Transverse colon (tissue), 3 donors: Measurements from ENCODE around the gene UGT1A5.

Experiments
- CTCF ChIP-seq, 5 experiments: fragments of 200-600 bp in 3 of 5; fragments of 450-650 bp in 2 of 5; sonication (generic) in 3 of 5; IDR thresholded peaks; 1 replicate in 2 of 5; 2 replicates in 3 of 5; pipeline ENCODE4 v1.5.1; 2016 to 2017; ENCODE audit warnings: antibody characterized with exemption in 5 of 5, inconsistent platforms in 3 of 5, mild to moderate bottlenecking in 2 of 5, moderate library complexity in 1 of 5
- EP300 ChIP-seq: sonication (generic); formaldehyde crosslinking; IDR thresholded peaks from one replicate; pipeline ENCODE4 v1.6.1; 2017; ENCODE audit warnings: antibody characterized with exemption, low read depth

- TF ChIP-seq CTCF (IDR thresholded peaks at IDR 0.05): no peak
- no peak for TF ChIP-seq EP300
Observed at GRCh38 chr2:233793465-233794127, 80.9 kb downstream of the UGT1A5 start.
